Heart left ventricle (tissue), 16 donors: ENCODE results near the gene UCHL5. TPM values are rescaled to one million over a fixed set of nuclear protein-coding genes. Genes with fewer than 3 reads are reported as not detected.

Experiments
- ATAC-seq, 4 donors: fragments of 200-7000 bp; cut with Tn5 transposase; one replicate each; pipeline ENCODE4 v1.9.1; 2020 to 2022; ENCODE audit warnings: moderate library complexity in 4 of 4, mild to moderate bottlenecking in 3 of 4, moderate number of reproducible peaks in 1 of 4
- DNase-seq, 5 donors: peaks; one replicate each; pipeline ENCODE4 v3.0.0-alpha.2; 2020
- H3K27ac ChIP-seq, 12 donors: fragments of 200-600 bp; sonication (generic) in 4 of 12; one replicate each; pipeline versions ENCODE4 v1.5.0 to v1.8.0; 2016 to 2022; ENCODE audit warnings: mild to moderate bottlenecking in 2 of 12
- H3K27me3 ChIP-seq, 9 donors: fragments of 200-600 bp; sonication (generic) in 2 of 9; one replicate each; pipeline versions ENCODE4 v1.5.1 to v1.8.0; 2016 to 2022; ENCODE audit warnings: mild to moderate bottlenecking in 3 of 9
- H3K36me3 ChIP-seq, 9 donors: fragments of 200-600 bp; sonication (generic) in 2 of 9; one replicate each; pipeline versions ENCODE4 v1.5.0 to v1.8.0; 2018 to 2022; ENCODE audit warnings: mild to moderate bottlenecking in 2 of 9
- H3K4me1 ChIP-seq, 12 donors: fragments of 200-600 bp; sonication (generic) in 4 of 12; one replicate each; pipeline versions ENCODE4 v1.5.0 to v1.8.0; 2016 to 2022; ENCODE audit warnings: mild to moderate bottlenecking in 3 of 12
- H3K4me3 ChIP-seq, 12 donors: fragments of 200-600 bp; sonication (generic) in 4 of 12; one replicate each; pipeline versions ENCODE4 v1.5.0 to v1.8.0; 2017 to 2022; ENCODE audit warnings: mild to moderate bottlenecking in 9 of 12, moderate library complexity in 4 of 12
- H3K9me3 ChIP-seq, 12 donors: fragments of 200-600 bp; sonication (generic) in 4 of 12; one replicate each; pipeline versions ENCODE4 v1.5.0 to v1.8.0; 2016 to 2022; ENCODE audit warnings: mild to moderate bottlenecking in 1 of 12
- CTCF ChIP-seq, 12 donors: fragments of 200-600 bp; sonication (generic) in 4 of 12; IDR thresholded peaks; one replicate each; pipeline versions ENCODE4 v1.5.0 to v1.8.0; 2018 to 2022; ENCODE audit warnings: antibody characterized with exemption in 12 of 12, mild to moderate bottlenecking in 5 of 12
- POLR2A ChIP-seq, 2 donors: fragments of 450-650 bp; IDR thresholded peaks; one replicate each; pipeline ENCODE4 v1.6.1; 2017; ENCODE audit warnings: antibody characterized with exemption in 2 of 2, mild to moderate bottlenecking in 2 of 2, moderate library complexity in 2 of 2
- WGBS, 4 donors: extraction: QIAGEN DNeasy Blood & Tissue Kit in 2 of 4; methylation state at CpG; one replicate each; pipeline versions ENCODE4 v1.1.5 to v1.1.7; 2013 to 2018; 5-methylcytosine and 5-hydroxymethylcytosine counted together
- intact Hi-C, 10 donors: fragments of 100-400 bp; cut with DNase I; formaldehyde crosslinking; loops; one replicate each; pipeline versions ENCODE4 v1.11.1 to v1.14.2; 2022
- polyA plus RNA-seq, 2 donors: library from polyadenylated mRNA; stranded (reverse); fragments of 200-250 nt; gene quantifications; one replicate each; pipeline ENCODE4 v1.2.3, GENCODE V29; 2013
- total RNA-seq, 9 donors: library from RNA; depleted of rRNA in 2 of 9; stranded (reverse); fragments of >200 nt in 2 of 9; fragmentation: NEBNext Ultra II Directional in 3 of 9; extraction: Animal tissue kit (Norgen Biotek cat#: 25700) in 3 of 9; gene quantifications; one replicate each; pipeline versions ENCODE4 v1.1.0 to v1.2.4, GENCODE V29; 2016 to 2023
- donor health status: ischemic (EF 13 %, LVEDD 7.1; RV severe dilation, severe dysfunction).
- donor health status: healthy with polysubstance abuse.
- donor health status: DM: no; HTN: yes; CAD: no.
- donor health status: DM: no; HTN: no; CAD: no.
- donor health status: ischemic (EF 25% LVEDD 6.9; RV normal size, moderate dysfunction).
- donor health status: ischemic (EF 25% LVEDD 5.7; RV mildly dilated, moderate dysfunction).
- donor health status: healthy.
- donor health status: DM: yes; HTN: yes; CAD: no.
- donor health status: ischemic (EF 35%, LVEDD 5.7; RV mildly dilated, moderate dysfunction).
- donor health status: nonischemic (EF 11% LVEDD 7.7; RV severe dilation, severe dysfunction).
- donor health status: DM: yes; HTN: yes; CAD: no.
- donor health status: PGD.
- donor health status: ischemic (EF 29% LVEDD 5.4; RV normal size, mild dysfunction).
- donor health status: nonischemic (EF 23%, LVEDD 6.1; RV moderate dilation, normal function).

UCHL5 gene
- total and polyA plus RNA-seq, 11 donors, result 21.4 to 45.3 (median 36.0) TPM

GRCh38 chr1:192976576-192976975 lies 82.6 kb downstream of the UCHL5 start:
- intact Hi-C loops, result no loop called here
- no peak overlapping the region for H3K27ac ChIP-seq
- DNase-seq, result no peak
- peaks cover 0 to 2% (median 0%) of the 10 kb centered on the region in 9 donors for H3K36me3 ChIP-seq
- no peaks in the 10 kb centered on the region for H3K27me3 ChIP-seq
- no peaks in the 10 kb centered on the region for H3K9me3 ChIP-seq
- no peak overlapping the region for H3K4me3 ChIP-seq
- no peak for TF ChIP-seq POLR2A (IDR thresholded peaks at IDR 0.05)
- no peak for TF ChIP-seq CTCF (IDR thresholded peaks at IDR 0.05)
- H3K4me1 ChIP-seq, result no peaks in the 10 kb centered on the region
- 18 to 28% (median 24%) methylated on average over 2 of the region's 2 CpGs for WGBS, 4 donors
- ATAC-seq, result no peak

GRCh38 chr1:192974701-192975100 lies 84.5 kb downstream of the UCHL5 start:
- TF ChIP-seq POLR2A (IDR thresholded peaks at IDR 0.05), result no peak
- no peak for TF ChIP-seq CTCF (IDR thresholded peaks at IDR 0.05)
- Histone ChIP-seq H3K27ac (no peak overlapping the region), H3K4me1 (no peaks in the 10 kb centered on the region), H3K4me3 (no peak overlapping the region), H3K36me3 (peaks cover 0 to 2% (median 0%) of the 10 kb centered on the region in 9 donors), H3K27me3 (no peaks in the 10 kb centered on the region), H3K9me3 (no peaks in the 10 kb centered on the region)
- ATAC-seq (no peak), DNase-seq (no peak)
- intact Hi-C loops, result no loop called here

- Histone ChIP-seq H3K9me3 (no peaks in the 10 kb centered on the region), H3K36me3 (no peaks in the 10 kb centered on the region), H3K4me1 (no peaks in the 10 kb centered on the region), H3K27ac (peak overlapping the region in 1 of 12 donors; percentile 33), H3K27me3 (no peaks in the 10 kb centered on the region), H3K4me3 (no peak overlapping the region)
- no peak for TF ChIP-seq POLR2A (IDR thresholded peaks at IDR 0.05)
- TF ChIP-seq CTCF (IDR thresholded peaks at IDR 0.05), result no peak
- 93 to 96% (median 95%) methylated on average over 2 of the region's 2 CpGs for WGBS, 4 donors
- no peak for DNase-seq
- ATAC-seq, result no peak
- intact Hi-C loops, result no loop called here
These were observed 85.2 kb downstream of the UCHL5 start for GRCh38 chr1:192973988-192974387.

- no peak overlapping the region for H3K4me3 ChIP-seq
- DNase-seq (no peak), ATAC-seq (no peak)
- no peaks in the 10 kb centered on the region for H3K36me3 ChIP-seq
- peak overlapping the region in 1 of 12 donors; percentile 33 for H3K27ac ChIP-seq
- no peaks in the 10 kb centered on the region for H3K27me3 ChIP-seq
- TF ChIP-seq POLR2A (IDR thresholded peaks at IDR 0.05) (no peak), CTCF (IDR thresholded peaks at IDR 0.05) (no peak)
- no peaks in the 10 kb centered on the region for H3K9me3 ChIP-seq
- WGBS, 4 donors, result 85 to 95% (median 93%) methylated on average over 1 of the region's 1 CpG
- H3K4me1 ChIP-seq, result no peaks in the 10 kb centered on the region
- intact Hi-C loops, result no loop called here
These were observed 86.0 kb downstream of the UCHL5 start for GRCh38 chr1:192973202-192973601.
